IPS-11a (cell line): ENCODE results near the gene RBL2.
"Not testable (repeated sequence)": the region's sequence is repeated elsewhere in the genome, so short reads cannot be mapped to it uniquely, and the experiment has no call there.

Experiments
- H3K4me3 ChIP-seq: one replicate; pipeline ENCODE4 v1.5.1; 2013; ENCODE audit warnings: low read depth, low read length, control low read depth

Gene RBL2

GRCh38 chr16:53503991-53504663, 69.9 kb downstream of the RBL2 start:
- H3K4me3 ChIP-seq, result no peak overlapping the region

GRCh38 chr16:53504665-53505064, 70.4 kb downstream of the RBL2 start:
- no peak overlapping the region for H3K4me3 ChIP-seq

GRCh38 chr16:53506254-53506653, 72.0 kb downstream of the RBL2 start:
- H3K4me3 ChIP-seq, result no peak overlapping the region

GRCh38 chr16:53507464-53508179, 73.4 kb downstream of the RBL2 start:
- no peak overlapping the region for H3K4me3 ChIP-seq

GRCh38 chr16:53509906-53510703, 75.8 kb downstream of the RBL2 start:
- H3K4me3 ChIP-seq, result no peak overlapping the region

- no peak overlapping the region for H3K4me3 ChIP-seq
Measured at GRCh38 chr16:53510704-53511070, 76.4 kb downstream of the RBL2 start.

GRCh38 chr16:53511084-53511402, 76.8 kb downstream of the RBL2 start:
- H3K4me3 ChIP-seq, result no peak overlapping the region

- H3K4me3 ChIP-seq, result no peak overlapping the region
Measured at GRCh38 chr16:53511403-53512280, 77.4 kb downstream of the RBL2 start.

GRCh38 chr16:53512795-53513194, 78.5 kb downstream of the RBL2 start:
- H3K4me3 ChIP-seq, result not testable (repeated sequence)

GRCh38 chr16:53515259-53515658, 81.0 kb downstream of the RBL2 start:
- no peak overlapping the region for H3K4me3 ChIP-seq

- no peak overlapping the region for H3K4me3 ChIP-seq
Measured at GRCh38 chr16:53515811-53516210, 81.5 kb downstream of the RBL2 start.

- no peak overlapping the region for H3K4me3 ChIP-seq
Measured at GRCh38 chr16:53517851-53518250, 83.6 kb downstream of the RBL2 start.

GRCh38 chr16:53518550-53519416, 84.5 kb downstream of the RBL2 start:
- H3K4me3 ChIP-seq, result no peak overlapping the region

- no peak overlapping the region for H3K4me3 ChIP-seq
Measured at GRCh38 chr16:53519417-53520091, 85.3 kb downstream of the RBL2 start.

- no peak overlapping the region for H3K4me3 ChIP-seq
Measured at GRCh38 chr16:53523126-53523804, 89.0 kb downstream of the RBL2 start.

- no peak overlapping the region for H3K4me3 ChIP-seq
Measured at GRCh38 chr16:53523971-53524548, 89.8 kb downstream of the RBL2 start.

GRCh38 chr16:53528797-53529196, 94.5 kb downstream of the RBL2 start:
- no peak overlapping the region for H3K4me3 ChIP-seq

GRCh38 chr16:53529513-53529912, 95.2 kb downstream of the RBL2 start:
- H3K4me3 ChIP-seq, result no peak overlapping the region

GRCh38 chr16:53530046-53530445, 95.8 kb downstream of the RBL2 start:
- no peak overlapping the region for H3K4me3 ChIP-seq
